Activated T-cell treated with anti-CD3 and anti-CD28 coated beads, Interleukin-2, amount 50 U/mL, for 4 hours (primary cell): ENCODE data around the gene PARS2. TPM values are rescaled to one million over a fixed set of nuclear protein-coding genes. Genes with fewer than 3 reads are reported as not detected.
"Not testable (repeated sequence)": the region's sequence is repeated elsewhere in the genome, so short reads cannot be mapped to it uniquely, and the experiment has no call there.

Experiments
- ATAC-seq, 2 donors: fragments of 200-7000 bp; cut with Tn5 transposase; one replicate each; pipeline ENCODE4 v1.10.0; 2021
- DNase-seq: peaks from one replicate; pipeline ENCODE4 v3.0.0-alpha.2; 2020
- H3K27me3 Mint-ChIP-seq: one replicate; pipeline ENCODE4 v1.8.0; 2021; ENCODE audit warnings: low read depth, mixed read lengths
- H3K36me3 Mint-ChIP-seq: one replicate; pipeline ENCODE4 v1.8.0; 2022; ENCODE audit warnings: mixed read lengths; ENCODE audit not compliant: insufficient read depth
- H3K4me1 Mint-ChIP-seq: one replicate; pipeline ENCODE4 v1.8.0; 2021; ENCODE audit warnings: low read depth, mixed read lengths
- H3K4me3 Mint-ChIP-seq: one replicate; pipeline ENCODE4 v1.8.0; 2021; ENCODE audit warnings: mild to moderate bottlenecking, moderate library complexity, mixed read lengths
- H3K9me3 Mint-ChIP-seq: one replicate; pipeline ENCODE4 v1.8.0; 2021; ENCODE audit warnings: mixed read lengths
- total RNA-seq, 3 donors: library from RNA; stranded (reverse); gene quantifications; one replicate each; pipeline ENCODE4 v1.2.1, GENCODE V29; 2021

Gene PARS2
- total RNA-seq, 3 donors from 2014 or later = 5.5 to 7.9 (median 6.1) TPM

DNA sequence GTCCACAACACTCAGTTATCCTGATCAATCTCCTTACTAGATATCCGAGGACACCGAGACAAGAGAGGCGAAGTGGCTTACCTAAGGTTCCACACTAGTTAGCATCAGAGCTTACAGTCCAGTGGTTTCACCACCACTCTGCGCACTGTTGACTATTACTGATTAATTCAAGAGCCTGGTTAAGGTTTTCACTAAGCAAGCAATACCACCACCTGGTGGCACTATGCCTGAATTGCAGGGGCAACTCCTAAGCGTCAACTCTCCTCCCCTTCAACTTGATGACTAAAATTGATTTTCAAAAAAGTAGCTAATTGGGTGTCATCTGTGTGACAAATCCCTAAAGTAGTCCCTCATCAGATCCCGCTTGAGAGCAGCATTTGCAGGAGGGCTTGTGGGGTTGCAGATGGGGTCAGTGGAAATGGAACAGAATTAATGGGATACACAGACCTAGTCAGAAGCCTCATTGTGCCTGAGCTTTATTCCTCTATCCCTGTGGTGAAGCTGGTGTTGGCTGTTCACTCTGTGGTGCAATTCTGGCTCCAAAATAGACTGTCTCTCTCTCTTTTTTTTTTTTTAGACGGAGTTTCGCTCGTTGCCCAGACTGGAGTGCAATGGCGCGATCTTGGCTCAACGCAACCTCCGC lies 27.7 kb upstream of the PARS2 start:
- ATAC-seq (peak in 1 of 2 donors; percentile 19), DNase-seq (peak; percentile 23)
- no peaks in the 10 kb centered on the region for H3K27me3 Mint-ChIP-seq
- no peak overlapping the region for H3K4me3 Mint-ChIP-seq
- H3K4me1 Mint-ChIP-seq = peaks cover 12% of the 10 kb centered on the region
- H3K36me3 Mint-ChIP-seq = peaks cover 6% of the 10 kb centered on the region
- no peaks in the 10 kb centered on the region for H3K9me3 Mint-ChIP-seq

DNA sequence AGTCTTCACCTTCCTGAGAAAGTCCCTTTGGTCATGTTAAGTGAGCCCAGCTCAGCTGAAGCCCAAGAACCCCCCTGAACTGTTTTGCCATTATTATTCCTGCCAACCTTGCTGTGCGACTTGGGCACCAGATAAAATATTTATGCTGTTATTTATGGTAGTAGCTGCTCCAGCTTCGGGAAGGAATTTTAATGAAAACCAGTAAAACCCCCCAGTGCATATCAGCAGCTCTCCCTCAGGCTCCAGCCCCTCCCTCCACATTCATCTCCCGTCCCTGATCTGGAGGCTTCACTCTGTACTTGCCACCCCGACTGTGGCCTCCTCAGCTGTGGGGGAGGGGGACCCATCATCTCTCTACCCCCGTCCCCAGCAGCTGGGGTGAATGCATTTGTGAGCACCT lies 24.1 kb upstream of the PARS2 start:
- ATAC-seq (no peak), DNase-seq (no peak)
- Mint-ChIP-seq H3K9me3 (no peaks in the 10 kb centered on the region), H3K27me3 (no peaks in the 10 kb centered on the region), H3K36me3 (peaks cover 10% of the 10 kb centered on the region), H3K4me1 (no peaks in the 10 kb centered on the region), H3K4me3 (no peak overlapping the region)

GRCh38 chr1:54787604-54788003 lies 23.3 kb upstream of the PARS2 start:
- Mint-ChIP-seq H3K27me3 (no peaks in the 10 kb centered on the region), H3K9me3 (no peaks in the 10 kb centered on the region), H3K4me3 (no peak overlapping the region), H3K36me3 (peaks cover 14% of the 10 kb centered on the region), H3K4me1 (no peaks in the 10 kb centered on the region)
- DNase-seq (no peak), ATAC-seq (no peak)

- Mint-ChIP-seq H3K9me3 (no peaks in the 10 kb centered on the region), H3K4me1 (no peaks in the 10 kb centered on the region), H3K27me3 (no peaks in the 10 kb centered on the region), H3K4me3 (no peak overlapping the region), H3K36me3 (peaks cover 13% of the 10 kb centered on the region)
- DNase-seq (no peak), ATAC-seq (no peak)
Observed at GRCh38 chr1:54786778-54787177, 22.5 kb upstream of the PARS2 start.

GRCh38 chr1:54784066-54784465 lies 19.7 kb upstream of the PARS2 start:
- Mint-ChIP-seq H3K36me3 (peaks cover 21% of the 10 kb centered on the region), H3K4me3 (no peak overlapping the region), H3K27me3 (no peaks in the 10 kb centered on the region), H3K4me1 (no peaks in the 10 kb centered on the region), H3K9me3 (no peaks in the 10 kb centered on the region)
- ATAC-seq (no peak), DNase-seq (no peak)

GRCh38 chr1:54782588-54782987 lies 18.3 kb upstream of the PARS2 start:
- DNase-seq (no peak), ATAC-seq (no peak)
- peaks cover 26% of the 10 kb centered on the region for H3K36me3 Mint-ChIP-seq
- H3K4me1 Mint-ChIP-seq = no peaks in the 10 kb centered on the region
- no peaks in the 10 kb centered on the region for H3K9me3 Mint-ChIP-seq
- H3K27me3 Mint-ChIP-seq = no peaks in the 10 kb centered on the region
- H3K4me3 Mint-ChIP-seq = no peak overlapping the region

DNA sequence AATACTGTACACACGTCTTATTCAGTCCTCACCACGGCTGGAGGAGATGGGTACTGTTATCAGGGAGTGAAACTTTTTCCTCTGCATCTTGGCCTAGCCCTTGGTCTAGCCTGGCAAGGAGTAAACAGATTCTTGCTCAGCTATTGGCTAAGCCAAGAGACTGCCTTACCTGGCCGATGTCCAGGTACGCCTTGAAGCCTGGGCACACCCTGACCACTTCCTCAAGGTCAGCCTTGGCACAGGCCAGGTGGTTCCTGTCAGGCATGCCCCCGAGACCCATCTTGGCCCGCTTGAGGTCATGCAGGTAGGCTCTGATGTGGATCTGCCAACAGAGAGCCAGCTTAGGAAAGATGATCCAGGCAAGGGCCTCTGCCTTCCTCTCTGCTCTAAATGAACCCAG lies 17.8 kb upstream of the PARS2 start:
- DNase-seq (no peak), ATAC-seq (no peak)
- H3K9me3 Mint-ChIP-seq = no peaks in the 10 kb centered on the region
- no peaks in the 10 kb centered on the region for H3K4me1 Mint-ChIP-seq
- H3K27me3 Mint-ChIP-seq = no peaks in the 10 kb centered on the region
- H3K36me3 Mint-ChIP-seq = peaks cover 26% of the 10 kb centered on the region
- H3K4me3 Mint-ChIP-seq = no peak overlapping the region

GRCh38 chr1:54781023-54781723 lies 16.9 kb upstream of the PARS2 start:
- Mint-ChIP-seq H3K27me3 (no peaks in the 10 kb centered on the region), H3K4me3 (no peak overlapping the region), H3K9me3 (no peaks in the 10 kb centered on the region), H3K4me1 (no peaks in the 10 kb centered on the region), H3K36me3 (peaks cover 22% of the 10 kb centered on the region)
- DNase-seq (no peak), ATAC-seq (no peak)

DNA sequence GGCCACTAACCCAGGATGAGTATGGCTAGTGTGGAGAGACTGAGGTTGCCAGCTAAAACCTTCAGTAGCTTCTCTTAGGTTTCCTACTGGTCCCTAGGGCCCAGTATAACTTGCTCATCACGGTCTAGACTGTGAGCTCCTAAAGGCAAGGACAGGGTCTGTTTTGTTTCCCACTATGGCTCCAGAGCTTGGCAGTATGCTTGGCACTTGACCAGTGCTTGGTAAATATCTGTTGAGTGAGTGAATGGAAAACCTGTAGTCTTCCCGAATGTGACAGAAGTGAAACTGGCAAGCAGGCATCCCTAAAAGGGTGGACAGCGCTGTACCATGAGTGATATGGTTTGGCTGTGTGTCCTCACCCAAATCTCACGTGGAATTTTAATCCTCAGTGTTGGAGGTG lies 13.1 kb upstream of the PARS2 start:
- H3K4me1 Mint-ChIP-seq = no peaks in the 10 kb centered on the region
- H3K36me3 Mint-ChIP-seq = peaks cover 15% of the 10 kb centered on the region
- DNase-seq (no peak), ATAC-seq (no peak)
- no peaks in the 10 kb centered on the region for H3K27me3 Mint-ChIP-seq
- H3K4me3 Mint-ChIP-seq = no peak overlapping the region
- H3K9me3 Mint-ChIP-seq = no peaks in the 10 kb centered on the region

GRCh38 chr1:54777011-54777410 lies 12.7 kb upstream of the PARS2 start:
- ATAC-seq = no peak
- no peaks in the 10 kb centered on the region for H3K27me3 Mint-ChIP-seq
- peaks cover 15% of the 10 kb centered on the region for H3K36me3 Mint-ChIP-seq
- no peak for DNase-seq
- H3K4me3 Mint-ChIP-seq = no peak overlapping the region
- no peaks in the 10 kb centered on the region for H3K4me1 Mint-ChIP-seq
- H3K9me3 Mint-ChIP-seq = no peaks in the 10 kb centered on the region

DNA sequence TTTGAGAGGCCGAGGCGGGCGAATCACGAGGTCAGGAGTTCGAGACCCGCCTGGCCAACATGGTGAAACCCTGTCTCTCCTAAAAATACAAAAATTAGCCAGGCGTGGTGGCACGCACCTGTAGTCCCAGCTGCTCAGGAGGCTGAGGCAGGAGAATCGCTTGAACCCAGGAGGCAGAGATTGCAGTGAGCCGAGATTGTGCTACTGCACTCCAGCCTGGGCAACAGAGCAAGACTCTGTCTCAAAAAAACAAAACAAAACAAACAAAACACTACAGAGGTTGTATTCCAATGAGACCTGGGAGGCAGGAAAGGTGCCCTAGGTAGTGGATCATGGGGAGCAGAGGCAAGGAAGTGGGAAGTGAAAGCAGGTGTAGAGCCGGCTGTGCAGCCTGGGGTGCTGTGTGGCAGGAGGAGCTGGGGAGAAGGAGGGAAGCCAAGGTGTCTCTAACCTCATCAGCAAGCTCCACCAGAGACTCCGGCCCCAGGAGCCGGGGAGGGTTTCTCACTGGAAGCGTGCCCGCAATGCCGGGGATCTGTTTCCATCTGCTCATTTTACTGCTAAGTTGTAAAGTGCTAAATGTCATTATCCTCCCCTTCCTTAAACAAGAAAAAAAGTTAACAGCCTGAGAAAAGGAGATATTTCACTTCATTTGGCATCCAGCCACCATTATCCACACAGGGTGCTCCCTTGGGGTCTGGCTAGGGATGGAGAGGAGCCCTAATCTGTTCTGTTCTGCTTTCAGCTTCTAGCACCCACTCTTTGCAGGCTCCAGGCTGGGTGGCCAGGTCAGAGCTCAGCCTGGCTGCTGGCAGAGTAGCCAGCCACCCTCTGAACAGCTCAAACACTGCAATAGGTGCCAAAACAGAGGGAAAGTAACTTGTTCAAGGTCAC lies 11.8 kb upstream of the PARS2 start:
- H3K9me3 Mint-ChIP-seq, ATAC-seq, H3K4me3 Mint-ChIP-seq, H3K4me1 Mint-ChIP-seq, H3K27me3 Mint-ChIP-seq, DNase-seq: not testable (repeated sequence)
- H3K36me3 Mint-ChIP-seq = peaks cover 11% of the 10 kb centered on the region

DNA sequence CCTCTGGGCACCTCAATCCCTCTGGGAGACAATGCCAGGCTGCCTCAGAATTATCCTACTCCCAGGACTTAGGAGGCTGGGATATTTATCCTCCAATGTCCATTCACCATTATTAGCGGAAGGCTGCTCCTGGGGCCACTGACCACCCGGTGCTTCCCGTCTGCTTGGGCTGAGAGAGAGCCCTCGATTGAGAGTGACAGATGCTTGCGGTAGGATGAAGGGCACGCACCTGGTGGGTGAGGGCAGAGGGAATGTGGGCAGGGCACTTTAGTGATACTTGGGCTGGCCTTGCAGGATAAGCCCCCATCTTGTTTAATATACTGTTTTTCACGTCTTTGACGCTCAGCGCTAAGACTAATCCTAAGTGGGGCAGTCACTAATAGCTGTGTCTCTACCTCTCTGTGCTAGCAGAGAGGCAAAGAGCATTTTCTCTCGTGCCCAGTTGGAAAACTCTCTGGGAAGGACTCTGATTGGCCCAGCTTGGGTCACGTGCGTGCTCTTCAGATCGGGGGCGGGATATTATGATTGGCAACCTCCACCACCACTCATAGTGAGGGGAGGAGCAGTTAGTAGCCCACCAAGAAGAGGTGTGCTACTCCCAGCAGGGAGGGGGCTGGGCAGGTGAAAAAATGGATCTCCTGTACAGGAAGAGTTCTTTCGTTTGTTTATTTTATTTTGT lies 10.6 kb upstream of the PARS2 start:
- DNase-seq = no peak
- H3K36me3 Mint-ChIP-seq = peaks cover 11% of the 10 kb centered on the region
- H3K4me3 Mint-ChIP-seq = no peak overlapping the region
- no peak for ATAC-seq
- no peaks in the 10 kb centered on the region for H3K27me3 Mint-ChIP-seq
- H3K4me1 Mint-ChIP-seq = no peaks in the 10 kb centered on the region
- H3K9me3 Mint-ChIP-seq = no peaks in the 10 kb centered on the region

DNA sequence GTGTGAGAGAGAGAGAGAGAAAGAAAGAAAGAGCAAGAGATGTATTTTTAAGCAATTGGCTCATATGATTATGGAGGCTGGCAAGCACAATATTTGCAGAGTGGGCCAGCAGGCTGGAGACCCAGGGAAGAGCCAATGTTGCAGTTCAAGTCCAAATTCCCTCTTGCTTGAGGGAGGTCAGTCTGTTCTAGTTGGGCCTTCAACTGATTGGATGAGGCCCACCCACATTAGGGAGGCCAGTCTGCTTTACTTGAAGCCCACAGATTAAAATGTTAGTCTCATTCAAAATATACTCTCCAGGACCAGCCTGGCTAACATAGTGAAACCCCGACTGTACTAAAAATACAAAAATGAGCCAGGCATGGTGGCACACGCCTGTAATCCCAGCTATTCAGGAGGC lies 8.6 kb upstream of the PARS2 start:
- DNase-seq (no peak), ATAC-seq (no peak)
- H3K4me3 Mint-ChIP-seq = no peak overlapping the region
- H3K9me3 Mint-ChIP-seq = no peaks in the 10 kb centered on the region
- H3K4me1 Mint-ChIP-seq = no peaks in the 10 kb centered on the region
- no peaks in the 10 kb centered on the region for H3K36me3 Mint-ChIP-seq
- H3K27me3 Mint-ChIP-seq = no peaks in the 10 kb centered on the region

DNA sequence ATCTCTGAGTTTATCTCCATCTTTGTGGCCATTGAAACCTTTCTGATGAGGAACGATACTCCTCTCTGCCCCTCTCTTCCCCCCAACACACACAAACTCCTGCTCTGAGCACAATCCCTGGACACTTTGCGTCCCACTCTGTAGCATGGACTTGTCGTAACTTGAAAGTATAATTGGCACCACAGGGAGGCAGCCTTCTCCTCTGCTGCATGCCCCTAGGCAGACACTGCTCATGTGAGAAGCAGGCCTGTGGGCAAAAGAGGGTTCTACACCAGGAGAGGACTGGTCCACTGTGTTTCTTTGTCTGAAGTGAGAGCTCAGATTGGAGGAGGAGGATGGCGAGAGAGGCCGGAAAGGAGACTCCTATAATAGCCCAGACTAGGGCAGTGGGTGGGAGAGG lies 3.8 kb upstream of the PARS2 start:
- DNase-seq (no peak), ATAC-seq (no peak)
- no peaks in the 10 kb centered on the region for H3K27me3 Mint-ChIP-seq
- H3K9me3 Mint-ChIP-seq = no peaks in the 10 kb centered on the region
- H3K4me3 Mint-ChIP-seq = no peak overlapping the region
- H3K36me3 Mint-ChIP-seq = no peaks in the 10 kb centered on the region
- H3K4me1 Mint-ChIP-seq = peaks cover 6% of the 10 kb centered on the region
